ENCODE data around the gene USP37. TPM values are rescaled to one million over a fixed set of nuclear protein-coding genes. Genes with fewer than 3 reads are reported as not detected.

USP37 gene
- total RNA-seq, 1 donor from 2014 or later, result 12.7 TPM

GRCh38 chr2:218406209-218406948 lies 161.8 kb downstream of the USP37 start:
- H3K9me3 Mint-ChIP-seq (ENCODE audit: unreplicated experiment), result peaks cover 5% of the 10 kb centered on the region
- peak overlapping the region; percentile 86 for H3K4me3 Mint-ChIP-seq (ENCODE audit: unreplicated experiment)
- TF ChIP-seq, protein P1, sequence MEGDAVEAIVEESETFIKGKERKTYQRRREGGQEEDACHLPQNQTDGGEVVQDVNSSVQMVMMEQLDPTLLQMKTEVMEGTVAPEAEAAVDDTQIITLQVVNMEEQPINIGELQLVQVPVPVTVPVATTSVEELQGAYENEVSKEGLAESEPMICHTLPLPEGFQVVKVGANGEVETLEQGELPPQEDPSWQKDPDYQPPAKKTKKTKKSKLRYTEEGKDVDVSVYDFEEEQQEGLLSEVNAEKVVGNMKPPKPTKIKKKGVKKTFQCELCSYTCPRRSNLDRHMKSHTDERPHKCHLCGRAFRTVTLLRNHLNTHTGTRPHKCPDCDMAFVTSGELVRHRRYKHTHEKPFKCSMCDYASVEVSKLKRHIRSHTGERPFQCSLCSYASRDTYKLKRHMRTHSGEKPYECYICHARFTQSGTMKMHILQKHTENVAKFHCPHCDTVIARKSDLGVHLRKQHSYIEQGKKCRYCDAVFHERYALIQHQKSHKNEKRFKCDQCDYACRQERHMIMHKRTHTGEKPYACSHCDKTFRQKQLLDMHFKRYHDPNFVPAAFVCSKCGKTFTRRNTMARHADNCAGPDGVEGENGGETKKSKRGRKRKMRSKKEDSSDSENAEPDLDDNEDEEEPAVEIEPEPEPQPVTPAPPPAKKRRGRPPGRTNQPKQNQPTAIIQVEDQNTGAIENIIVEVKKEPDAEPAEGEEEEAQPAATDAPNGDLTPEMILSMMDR (IDR thresholded peaks at IDR 0.05; ENCODE audit: partially characterized antibody, unreplicated experiment), result peak; percentile 62
- peaks cover 13% of the 10 kb centered on the region for H3K27me3 Mint-ChIP-seq (ENCODE audit: unreplicated experiment)
- no peaks in the 10 kb centered on the region for H3K36me3 Mint-ChIP-seq (ENCODE audit: unreplicated experiment)
- H3K4me1 Mint-ChIP-seq (ENCODE audit: low read depth, unreplicated experiment), result peaks cover 18% of the 10 kb centered on the region
- H3K27ac Mint-ChIP-seq (ENCODE audit: unreplicated experiment), result peak overlapping the region; percentile 86
- peak; percentile 98 for DNase-seq

DNA sequence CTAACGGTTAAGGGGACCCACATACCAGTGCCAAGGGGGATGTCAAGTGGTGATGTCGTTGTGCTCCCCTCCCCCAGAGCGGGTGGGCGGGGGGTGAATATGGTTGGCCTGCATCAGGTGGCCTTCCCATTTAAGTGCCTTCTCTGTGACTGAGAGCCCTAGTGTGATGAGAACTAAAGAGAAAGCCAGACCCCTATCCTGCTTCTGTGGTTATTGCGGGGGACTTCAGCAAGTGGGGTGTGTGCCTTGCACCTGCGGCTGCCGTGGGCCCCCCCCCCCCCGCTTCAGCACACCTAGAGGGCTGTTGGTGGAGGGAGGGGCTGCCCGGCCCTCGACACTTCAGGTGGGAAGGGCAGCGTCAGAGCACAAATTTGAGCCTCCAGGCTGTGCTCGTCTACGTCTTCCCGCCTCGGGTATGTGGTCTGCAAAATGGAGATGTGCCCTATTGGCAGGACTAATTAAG lies 162.4 kb downstream of the USP37 start:
- TF ChIP-seq, protein P1 (IDR thresholded peaks at IDR 0.05; ENCODE audit: partially characterized antibody, unreplicated experiment), result no peak
- Mint-ChIP-seq H3K4me3 (ENCODE audit: unreplicated experiment) (peak overlapping the region; percentile 86), H3K27ac (ENCODE audit: unreplicated experiment) (peak overlapping the region; percentile 84), H3K9me3 (ENCODE audit: unreplicated experiment) (peaks cover 5% of the 10 kb centered on the region), H3K4me1 (ENCODE audit: low read depth, unreplicated experiment) (peaks cover 18% of the 10 kb centered on the region), H3K27me3 (ENCODE audit: unreplicated experiment) (peaks cover 13% of the 10 kb centered on the region), H3K36me3 (ENCODE audit: unreplicated experiment) (no peaks in the 10 kb centered on the region)
- DNase-seq, result no peak

DNA sequence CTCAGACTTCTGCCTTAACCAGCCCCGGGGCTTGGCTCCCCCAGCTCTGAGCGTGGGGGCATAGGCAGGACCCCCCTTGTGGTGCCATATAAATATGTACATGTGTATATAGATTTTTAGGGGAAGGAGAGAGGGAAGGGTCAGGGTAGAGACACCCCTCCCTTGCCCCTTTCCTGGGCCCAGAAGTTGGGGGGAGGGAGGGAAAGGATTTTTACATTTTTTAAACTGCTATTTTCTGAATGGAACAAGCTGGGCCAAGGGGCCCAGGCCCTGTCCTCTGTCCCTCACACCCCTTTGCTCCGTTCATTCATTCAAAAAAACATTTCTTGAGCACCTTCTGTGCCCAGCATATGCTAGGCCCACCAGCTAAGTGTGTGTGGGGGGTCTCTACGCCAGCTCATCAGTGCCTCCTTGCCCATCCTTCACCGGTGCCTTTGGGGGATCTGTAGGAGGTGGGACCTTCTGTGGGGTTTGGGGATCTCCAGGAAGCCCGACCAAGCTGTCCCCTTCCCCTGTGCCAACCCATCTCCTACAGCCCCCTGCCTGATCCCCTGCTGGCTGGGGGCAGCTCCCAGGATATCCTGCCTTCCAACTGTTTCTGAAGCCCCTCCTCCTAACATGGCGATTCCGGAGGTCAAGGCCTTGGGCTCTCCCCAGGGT lies 162.9 kb downstream of the USP37 start:
- peak overlapping the region; percentile 86 for H3K4me3 Mint-ChIP-seq (ENCODE audit: unreplicated experiment)
- H3K9me3 Mint-ChIP-seq (ENCODE audit: unreplicated experiment), result peaks cover 5% of the 10 kb centered on the region
- peaks cover 13% of the 10 kb centered on the region for H3K27me3 Mint-ChIP-seq (ENCODE audit: unreplicated experiment)
- TF ChIP-seq, protein P1 (IDR thresholded peaks at IDR 0.05; ENCODE audit: partially characterized antibody, unreplicated experiment), result no peak
- peaks cover 18% of the 10 kb centered on the region for H3K4me1 Mint-ChIP-seq (ENCODE audit: low read depth, unreplicated experiment)
- H3K27ac Mint-ChIP-seq (ENCODE audit: unreplicated experiment), result peak overlapping the region; percentile 84
- no peaks in the 10 kb centered on the region for H3K36me3 Mint-ChIP-seq (ENCODE audit: unreplicated experiment)
- DNase-seq, result no peak

GRCh38 chr2:218404351-218405085 lies 163.6 kb downstream of the USP37 start:
- Mint-ChIP-seq H3K4me3 (ENCODE audit: unreplicated experiment) (peak overlapping the region; percentile 34), H3K27ac (ENCODE audit: unreplicated experiment) (peak overlapping the region; percentile 84), H3K4me1 (ENCODE audit: low read depth, unreplicated experiment) (peaks cover 18% of the 10 kb centered on the region), H3K9me3 (ENCODE audit: unreplicated experiment) (peaks cover 5% of the 10 kb centered on the region), H3K27me3 (ENCODE audit: unreplicated experiment) (peaks cover 13% of the 10 kb centered on the region), H3K36me3 (ENCODE audit: unreplicated experiment) (no peaks in the 10 kb centered on the region)
- no peak for DNase-seq
- TF ChIP-seq, protein P1 (IDR thresholded peaks at IDR 0.05; ENCODE audit: partially characterized antibody, unreplicated experiment), result no peak
